ENCODE measurements around the gene CNGA1. TPM values are rescaled to one million over a fixed set of nuclear protein-coding genes. Genes with fewer than 3 reads are reported as not detected.

CNGA1 gene
- total RNA-seq, 1 experiment from 2014 or later: not detected

DNA sequence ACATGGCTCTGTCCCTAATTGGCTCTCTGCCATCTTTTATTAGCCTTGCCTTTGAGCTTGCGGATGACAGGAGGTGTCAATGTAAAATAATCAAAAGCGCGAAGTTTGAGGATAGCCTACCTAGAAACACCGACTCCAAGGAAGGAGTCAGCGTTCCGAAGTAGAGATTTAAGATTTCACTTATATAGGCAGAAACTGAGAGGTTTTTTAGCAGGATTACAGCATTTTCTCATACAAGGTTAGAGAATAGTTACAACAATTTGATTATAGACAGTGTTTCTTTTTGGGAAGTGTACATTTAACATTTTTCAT lies 101.6 kb downstream of the CNGA1 start:
- H3K27ac Mint-ChIP-seq (ENCODE audit: low read depth, unreplicated experiment): peak overlapping the region; percentile 83
- peaks cover 20% of the 10 kb centered on the region for H3K4me1 Mint-ChIP-seq (ENCODE audit: insufficient read depth, unreplicated experiment)
- ChIA-PET POLR2A (interaction anchor here (0.6 to 2.4 kb wide), 13 partner anchors 9 to 433 kb away, joined by 3 to 9 read pairs (median 3); no protein-coding TSS in a partner anchor), CTCF (interaction anchor here (2.0 to 3.1 kb wide), 2 partner anchors 11 to 19 kb away, joined by 6 to 14 read pairs; no protein-coding TSS in a partner anchor)
- DNase-seq (ENCODE audit: unreplicated experiment): no peak
- H3K9me3 Mint-ChIP-seq (ENCODE audit: unreplicated experiment): peaks cover 7% of the 10 kb centered on the region
- peak overlapping the region; percentile 88 for H3K4me3 Mint-ChIP-seq (ENCODE audit: unreplicated experiment)
- intact Hi-C loops (cut with micrococcal nuclease): no loop called here
- TF ChIP-seq CTCF (IDR thresholded peaks at IDR 0.05; ENCODE audit: unreplicated experiment): no peak
- H3K36me3 Mint-ChIP-seq (ENCODE audit: insufficient read depth, unreplicated experiment): peaks cover 18% of the 10 kb centered on the region
- no peaks in the 10 kb centered on the region for H3K27me3 Mint-ChIP-seq (ENCODE audit: insufficient read depth, unreplicated experiment)
- BruUV-seq (replicated peaks): TSS peak; percentile 53

DNA sequence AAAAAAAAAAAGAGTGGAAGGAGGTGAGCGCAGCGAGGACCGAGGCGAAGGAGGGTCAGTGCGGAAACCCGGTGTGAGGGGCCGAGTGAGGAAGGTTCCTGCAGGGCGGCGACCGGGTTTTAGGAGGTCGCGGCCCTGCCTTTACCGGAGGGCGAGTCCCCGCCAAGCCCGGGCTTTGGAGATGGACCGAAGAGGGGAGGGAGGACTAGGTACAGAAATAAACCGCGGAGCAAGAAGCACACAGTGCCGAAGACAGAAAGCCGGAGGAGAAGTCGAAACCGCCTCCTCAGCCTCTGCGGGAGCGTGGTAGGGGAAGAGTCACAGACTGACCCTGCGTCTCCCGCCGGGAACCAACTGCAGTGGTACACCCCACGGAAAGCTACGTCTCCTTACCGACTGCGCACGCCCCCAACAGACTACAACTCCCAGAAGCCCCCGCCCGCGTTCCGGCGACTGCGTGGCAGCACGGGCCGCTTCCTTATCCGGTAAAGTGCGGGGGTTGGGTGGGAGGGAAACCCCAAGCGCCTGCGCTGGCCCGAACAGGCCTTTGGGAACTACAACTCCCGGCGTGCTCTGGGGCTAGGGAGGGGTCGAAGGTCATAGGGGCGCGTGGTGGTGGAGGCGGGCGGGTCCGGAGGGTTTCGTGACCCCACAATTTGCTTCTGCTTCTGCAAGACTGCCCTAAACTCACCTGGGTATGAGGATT lies 102.1 kb downstream of the CNGA1 start, which contains the start of gene NFXL1:
Gene NFXL1 (minus strand): TSS at position 364 of the 706 bp plus-strand sequence. CDS start 380 bp downstream, outside the sequence.
- no peaks in the 10 kb centered on the region for H3K27me3 Mint-ChIP-seq (ENCODE audit: insufficient read depth, unreplicated experiment)
- DNase-seq (ENCODE audit: unreplicated experiment): peak; percentile 98
- peaks cover 7% of the 10 kb centered on the region for H3K9me3 Mint-ChIP-seq (ENCODE audit: unreplicated experiment)
- POLR2A ChIA-PET: interaction anchor here (0.6 to 2.4 kb wide), 15 partner anchors 9 to 639 kb away, joined by 3 to 9 read pairs (median 3); no protein-coding TSS in a partner anchor
- peaks cover 20% of the 10 kb centered on the region for H3K4me1 Mint-ChIP-seq (ENCODE audit: insufficient read depth, unreplicated experiment)
- peaks cover 23% of the 10 kb centered on the region for H3K36me3 Mint-ChIP-seq (ENCODE audit: insufficient read depth, unreplicated experiment)
- peak within 1 kb of the TSS; percentile 83 for H3K27ac Mint-ChIP-seq (ENCODE audit: low read depth, unreplicated experiment)
- H3K4me3 Mint-ChIP-seq (ENCODE audit: unreplicated experiment): peak within 1 kb of the TSS; percentile 88
- CTCF ChIA-PET: interaction anchor here (0.6 to 3.1 kb wide), 3 partner anchors 11 to 56 kb away, joined by 5 to 14 read pairs (median 6); no protein-coding TSS in a partner anchor
- BruUV-seq (replicated peaks): no TSS peak
- intact Hi-C loops (cut with micrococcal nuclease): no loop called here
- TF ChIP-seq CTCF (IDR thresholded peaks at IDR 0.05; ENCODE audit: unreplicated experiment): no peak

GRCh38 chr4:47913861-47914219 lies 102.6 kb downstream of the CNGA1 start:
- Mint-ChIP-seq H3K36me3 (ENCODE audit: insufficient read depth, unreplicated experiment) (peaks cover 28% of the 10 kb centered on the region), H3K4me1 (ENCODE audit: insufficient read depth, unreplicated experiment) (peaks cover 20% of the 10 kb centered on the region), H3K9me3 (ENCODE audit: unreplicated experiment) (peaks cover 4% of the 10 kb centered on the region), H3K27ac (ENCODE audit: low read depth, unreplicated experiment) (peak overlapping the region; percentile 83), H3K27me3 (ENCODE audit: insufficient read depth, unreplicated experiment) (no peaks in the 10 kb centered on the region), H3K4me3 (ENCODE audit: unreplicated experiment) (peak overlapping the region; percentile 88)
- POLR2A ChIA-PET: interaction anchor here (0.7 to 2.4 kb wide), 10 partner anchors 8 to 638 kb away, joined by 3 to 9 read pairs (median 4); no protein-coding TSS in a partner anchor
- CTCF ChIA-PET: interaction anchor here (0.6 to 3.1 kb wide), 5 partner anchors 10 to 56 kb away, joined by 3 to 14 read pairs (median 5); no protein-coding TSS in a partner anchor
- intact Hi-C loops (cut with micrococcal nuclease): no loop called here
- BruUV-seq (replicated peaks): no TSS peak
- no peak for TF ChIP-seq CTCF (IDR thresholded peaks at IDR 0.05; ENCODE audit: unreplicated experiment)
- DNase-seq (ENCODE audit: unreplicated experiment): no peak

DNA sequence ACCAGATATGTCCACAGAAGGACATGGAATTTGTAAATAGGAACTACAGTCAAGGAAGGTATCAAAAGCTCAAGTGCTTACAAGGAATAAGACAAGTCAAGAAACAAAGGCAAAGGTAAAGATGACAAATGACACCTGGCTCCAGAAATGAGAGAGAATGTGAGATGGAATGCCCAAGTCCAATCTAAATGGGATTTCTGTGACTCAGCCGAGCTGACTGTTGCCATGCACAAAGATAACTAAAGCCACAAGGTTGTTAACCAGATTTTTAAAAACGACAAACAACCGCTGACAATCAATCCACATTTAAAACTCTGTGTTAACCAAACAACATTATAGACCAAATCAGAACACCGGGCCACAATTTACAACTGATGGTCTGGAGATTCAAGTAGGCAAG lies 103.2 kb downstream of the CNGA1 start:
- CTCF ChIA-PET: interaction anchor here (0.6 to 2.0 kb wide), 4 partner anchors 9 to 55 kb away, joined by 3 to 6 read pairs (median 4); no protein-coding TSS in a partner anchor

More for the DNA sequence above, 103.2 kb downstream of the CNGA1 start:
- BruUV-seq (replicated peaks): TSS peak; percentile 57
- Mint-ChIP-seq H3K27ac (ENCODE audit: low read depth, unreplicated experiment) (peak overlapping the region; percentile 83), H3K4me3 (ENCODE audit: unreplicated experiment) (peak overlapping the region; percentile 88), H3K36me3 (ENCODE audit: insufficient read depth, unreplicated experiment) (peaks cover 33% of the 10 kb centered on the region), H3K4me1 (ENCODE audit: insufficient read depth, unreplicated experiment) (peaks cover 23% of the 10 kb centered on the region), H3K27me3 (ENCODE audit: insufficient read depth, unreplicated experiment) (no peaks in the 10 kb centered on the region), H3K9me3 (ENCODE audit: unreplicated experiment) (no peaks in the 10 kb centered on the region)
- TF ChIP-seq CTCF (IDR thresholded peaks at IDR 0.05; ENCODE audit: unreplicated experiment): no peak
- POLR2A ChIA-PET: interaction anchor here (0.7 to 2.4 kb wide), 6 partner anchors 10 to 637 kb away, joined by 3 to 5 read pairs (median 4); no protein-coding TSS in a partner anchor
- intact Hi-C loops (cut with micrococcal nuclease): no loop called here
- DNase-seq (ENCODE audit: unreplicated experiment): peak; percentile 41

Measured in MCF 10A (cell line).